Activated CD4-positive, CD25-positive, alpha-beta regulatory T cell treated with anti-CD3 and anti-CD28 coated beads, Interleukin-2, amount 50 U/mL, for 24 hours (primary cell): ENCODE data around the gene NYAP2.

Source experiments
- ATAC-seq, 2 donors: fragments of 150-1000 bp; cut with Tn5 transposase; one replicate each; pipeline ENCODE4 v1.10.0; 2021; ENCODE audit warnings: mild to moderate bottlenecking in 1 of 2, moderate library complexity in 1 of 2

The NYAP2 gene

DNA sequence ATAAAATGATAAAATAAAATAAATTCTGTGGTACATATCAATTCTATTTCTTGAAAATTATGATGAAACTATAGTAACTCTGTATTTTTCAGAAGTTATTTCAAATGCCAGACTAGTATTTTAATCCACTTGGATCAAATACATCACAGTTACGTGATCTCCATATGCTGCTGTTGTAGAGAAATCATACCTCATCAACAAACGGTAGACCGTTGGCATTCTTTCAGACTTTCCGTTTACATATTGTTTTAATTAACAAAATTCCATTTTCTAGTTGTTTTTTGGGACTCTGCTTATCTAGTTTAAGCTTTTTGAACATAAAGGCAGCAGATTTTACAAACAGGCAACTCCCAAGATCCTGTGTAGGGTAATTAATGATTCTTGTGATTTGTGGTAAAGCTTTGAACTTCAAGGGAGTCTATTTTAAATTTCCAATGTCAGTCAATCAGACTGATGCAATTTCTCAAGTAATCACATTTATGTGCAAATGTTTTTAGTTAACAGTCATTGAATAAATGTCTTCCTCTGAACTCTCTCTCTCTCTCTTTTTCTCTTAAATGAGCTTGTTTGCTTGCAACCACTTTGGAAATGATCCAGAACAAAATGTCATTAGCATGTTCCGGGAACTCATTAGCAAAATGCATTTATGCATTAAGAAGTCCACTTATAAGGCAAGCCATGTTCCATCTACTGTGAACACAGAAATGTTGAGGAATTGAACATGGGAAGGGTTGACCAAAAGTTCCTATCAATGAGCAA, 31.8 kb downstream of the NYAP2 start:
- ATAC-seq = no peak

- no peak for ATAC-seq
Observed at GRCh38 chr2:225434014-225434413, 34.5 kb downstream of the NYAP2 start.

GRCh38 chr2:225437319-225437718, 37.8 kb downstream of the NYAP2 start:
- ATAC-seq = no peak

GRCh38 chr2:225438248-225438647, 38.7 kb downstream of the NYAP2 start:
- no peak for ATAC-seq

- ATAC-seq = peak in 1 of 2 donors; percentile 35
Observed at GRCh38 chr2:225452677-225453076, 53.2 kb downstream of the NYAP2 start.

GRCh38 chr2:225454412-225454811, 54.9 kb downstream of the NYAP2 start:
- ATAC-seq = no peak

DNA sequence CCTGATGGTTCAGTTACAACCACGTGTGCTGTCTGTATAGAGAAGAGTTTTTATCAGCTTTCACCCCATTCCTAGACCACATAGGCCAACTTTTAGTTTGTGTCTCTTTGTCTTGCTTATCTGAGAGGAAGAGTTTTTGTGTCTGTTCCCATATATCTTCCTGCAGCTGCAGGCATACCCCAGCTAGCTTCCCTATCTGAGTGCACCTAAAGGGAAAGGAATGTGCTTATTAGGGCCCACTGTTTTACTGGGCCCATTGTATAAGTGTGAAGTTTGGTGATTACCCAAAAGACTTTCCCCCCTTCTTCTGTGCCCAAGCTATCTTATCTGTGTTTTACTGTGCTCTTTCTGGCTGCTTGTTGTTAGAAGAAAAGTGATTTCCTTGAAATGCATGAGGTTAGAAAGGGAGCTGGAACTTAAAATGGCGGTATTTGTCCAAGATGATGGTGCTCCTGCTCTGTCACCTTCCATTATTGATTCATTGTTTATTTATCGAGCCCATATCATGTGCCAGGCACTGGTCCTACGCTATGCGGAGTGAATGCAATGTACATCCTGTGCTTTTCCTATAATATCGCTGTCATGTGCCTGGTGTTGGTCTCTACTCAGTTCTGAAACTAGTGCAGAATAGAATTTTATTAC, 57.2 kb downstream of the NYAP2 start:
- ATAC-seq = no peak

- no peak for ATAC-seq
Observed at GRCh38 chr2:225457482-225457881, 58.0 kb downstream of the NYAP2 start.

DNA sequence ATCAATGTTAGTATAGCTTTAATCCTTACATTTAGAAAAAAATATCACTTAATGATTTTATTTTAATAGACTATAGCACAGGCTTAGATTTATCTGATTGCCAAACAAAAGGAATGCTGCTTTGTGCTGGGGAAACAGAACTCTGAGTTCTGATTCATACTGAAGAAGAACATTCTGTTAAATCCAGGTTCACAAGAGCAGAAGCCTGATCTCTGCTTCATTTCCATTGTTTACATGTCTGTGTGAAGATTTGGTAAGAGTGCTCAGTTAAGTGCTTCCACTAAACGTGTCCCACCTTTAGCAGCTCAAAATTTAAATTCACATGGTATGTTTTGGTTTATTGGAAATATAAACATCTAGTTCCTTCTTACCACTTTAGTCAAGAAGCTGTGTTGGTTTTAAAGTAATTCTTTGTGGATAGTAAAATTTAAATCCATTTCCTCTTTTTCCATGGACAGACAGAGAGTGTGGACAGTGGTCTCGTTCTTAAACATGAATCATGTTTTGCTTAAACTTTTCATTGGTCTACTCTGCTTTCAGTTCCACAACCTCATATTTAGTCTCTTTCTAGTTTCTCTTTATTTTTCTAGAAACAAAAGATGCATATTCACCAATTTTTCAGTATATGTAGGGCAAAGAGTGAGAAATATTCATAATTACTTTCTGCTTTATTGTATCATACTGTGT, 59.1 kb downstream of the NYAP2 start:
- no peak for ATAC-seq

GRCh38 chr2:225462417-225462816, 62.9 kb downstream of the NYAP2 start:
- ATAC-seq = no peak

GRCh38 chr2:225462945-225463344, 63.4 kb downstream of the NYAP2 start:
- ATAC-seq = no peak

DNA sequence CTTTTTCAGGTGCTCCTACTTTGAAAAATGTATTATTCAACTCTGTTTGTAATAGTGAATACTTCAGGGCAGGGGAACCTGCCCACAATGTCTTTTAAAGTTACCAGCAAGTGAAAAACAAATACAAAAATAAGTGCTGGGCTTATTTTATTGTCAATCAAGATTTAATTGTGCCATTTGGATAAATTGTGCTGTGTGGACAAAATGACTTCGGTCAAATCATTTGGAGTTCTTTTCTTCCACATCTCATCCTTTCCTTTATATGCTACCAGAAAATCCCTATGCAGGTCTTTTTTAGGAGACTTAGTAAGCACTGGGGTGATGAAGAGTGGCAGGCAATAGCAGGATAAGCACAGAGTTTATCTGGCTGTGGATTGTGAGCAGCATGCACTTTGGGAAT, 63.9 kb downstream of the NYAP2 start:
- ATAC-seq = no peak

- ATAC-seq = peak; percentile 74 to 76
Observed at GRCh38 chr2:225464346-225465025, 65.0 kb downstream of the NYAP2 start.

DNA sequence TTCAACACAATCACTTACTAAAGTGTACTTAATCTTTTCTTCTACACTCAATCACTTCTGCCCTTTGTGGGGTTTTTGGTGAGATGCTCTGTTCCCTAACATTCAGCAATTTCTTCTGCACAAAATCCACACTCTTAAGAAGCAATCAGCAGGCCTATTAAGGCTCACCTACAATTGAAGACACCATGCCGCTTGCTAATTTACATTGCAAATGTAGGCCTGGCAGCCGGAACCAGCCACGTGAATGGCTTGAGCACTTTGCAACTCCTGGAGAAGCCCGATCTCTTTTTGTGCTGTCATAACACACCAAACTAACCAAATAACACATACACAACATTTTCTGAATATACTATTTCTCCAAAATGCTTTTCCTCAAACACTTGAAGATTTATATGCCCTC, 66.3 kb downstream of the NYAP2 start:
- no peak for ATAC-seq

GRCh38 chr2:225466891-225467604, 67.5 kb downstream of the NYAP2 start:
- ATAC-seq = no peak

DNA sequence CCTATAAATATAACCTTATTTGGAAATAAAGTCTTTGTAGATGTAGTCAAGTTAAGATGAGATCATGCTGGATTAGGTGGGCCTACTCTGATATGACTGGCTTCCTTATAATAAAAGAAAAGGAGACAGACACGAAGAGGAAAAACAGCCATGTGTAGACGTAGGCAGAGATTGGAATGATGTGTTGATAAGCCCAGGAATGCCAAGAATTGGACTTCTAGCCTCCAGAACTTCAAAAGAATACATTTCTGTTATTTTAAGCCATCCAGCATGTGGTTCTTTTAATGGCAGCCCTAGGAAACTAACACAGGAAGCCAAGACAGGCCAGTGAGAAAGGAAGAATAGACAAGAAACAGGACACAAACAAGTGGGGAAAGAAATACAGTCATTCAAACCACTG, 68.6 kb downstream of the NYAP2 start:
- no peak for ATAC-seq

DNA sequence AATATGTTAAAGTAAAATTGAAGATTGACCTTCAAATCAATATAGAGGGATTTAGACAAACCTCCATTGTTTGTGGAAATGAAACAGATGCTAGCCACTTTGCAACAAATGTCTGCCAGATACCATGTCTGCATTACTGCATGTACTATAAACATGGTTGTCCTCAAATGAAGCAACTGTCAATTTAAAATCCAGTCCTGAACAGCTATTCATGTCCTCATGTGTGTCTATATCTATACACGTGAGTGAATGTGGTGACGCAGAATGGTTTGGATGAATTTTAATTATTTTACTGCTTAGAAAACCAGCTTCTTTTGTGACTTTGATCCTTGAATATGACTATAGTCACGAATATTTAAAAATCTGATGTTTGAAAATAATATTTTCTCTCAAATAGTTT, 71.5 kb downstream of the NYAP2 start:
- ATAC-seq = no peak

GRCh38 chr2:225471482-225471881, 72.0 kb downstream of the NYAP2 start:
- ATAC-seq = no peak

DNA sequence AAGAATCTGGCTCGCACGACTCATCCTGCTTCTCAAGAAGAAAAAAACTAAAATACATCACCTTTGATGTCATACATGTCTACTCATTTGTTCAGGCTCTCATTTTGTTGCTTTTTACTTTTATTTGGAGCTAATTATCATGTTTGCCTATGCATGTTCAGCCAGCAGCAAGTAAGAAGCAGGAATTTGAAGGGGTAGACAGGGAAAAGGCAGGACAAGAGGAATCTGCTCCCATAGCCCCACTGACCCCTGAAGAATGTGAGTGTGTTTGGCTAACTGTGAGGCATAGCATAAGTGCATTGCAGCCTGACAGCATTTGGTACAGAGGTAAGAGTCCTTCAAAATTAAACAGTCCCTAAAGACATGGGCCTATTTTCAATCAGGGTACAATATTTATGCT, 72.7 kb downstream of the NYAP2 start:
- ATAC-seq = no peak

- ATAC-seq = no peak
Observed at GRCh38 chr2:225479386-225479785, 79.9 kb downstream of the NYAP2 start.

DNA sequence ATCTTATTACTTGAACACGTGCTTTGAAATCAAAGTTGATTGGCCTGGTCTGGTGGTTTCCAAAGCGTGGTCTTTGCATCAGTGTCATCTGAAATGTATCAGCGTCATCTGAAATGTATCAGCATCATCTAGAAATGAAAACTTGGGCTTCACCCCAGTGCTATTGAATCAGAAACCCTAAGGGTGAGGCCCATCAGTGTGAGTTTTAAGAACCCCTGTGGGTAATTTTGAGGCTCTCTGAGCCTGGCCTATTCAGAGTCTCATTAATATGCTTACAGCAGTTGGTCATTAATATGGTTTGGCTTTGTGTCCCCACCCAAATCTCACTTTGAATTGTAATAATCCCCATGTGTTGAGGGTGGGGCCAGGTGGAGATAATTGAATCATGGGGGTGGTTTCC, 85.2 kb downstream of the NYAP2 start:
- no peak for ATAC-seq

DNA sequence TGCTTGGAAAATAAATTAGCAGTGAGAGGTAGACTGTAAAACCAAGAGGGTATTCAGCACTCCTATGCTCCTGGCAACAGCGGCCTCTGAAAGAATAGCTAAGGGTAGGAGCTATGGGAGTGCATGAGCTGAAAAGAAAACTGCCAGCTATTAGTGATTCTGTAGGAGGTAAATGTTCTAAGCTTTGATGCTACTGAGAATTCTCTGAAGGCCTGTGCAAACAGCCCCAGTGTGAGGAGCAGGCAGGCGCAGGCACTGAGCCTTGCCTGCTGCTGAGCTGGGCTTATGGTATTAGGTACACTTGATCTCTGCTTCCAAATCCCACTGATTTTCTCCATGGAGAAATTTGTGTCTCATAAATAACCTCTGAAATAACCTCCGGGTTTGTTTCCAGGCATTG, 86.7 kb downstream of the NYAP2 start:
- ATAC-seq = no peak
